GM12878 (cell line): ENCODE measurements around the gene MALRD1. TPM values are rescaled to one million over a fixed set of nuclear protein-coding genes. Genes with fewer than 3 reads are reported as not detected.

Experiments
- ATAC-seq: fragments of 200-7000 bp; cut with Tn5 transposase; 3 replicates; pipeline ENCODE4 v1.9.1; 2020; ENCODE audit warnings: mild to moderate bottlenecking, moderate library complexity
- BruUV-seq: library from RNA; stranded (reverse); fragments of 400-500 nt; replicated peaks from 2 replicates; lab custom pipeline; 2021; lab: Mats Ljungman, UMichigan
- CTCF ChIA-PET: fragments of 300-600 bp; sonication (Branson Sonifier 250); formaldehyde crosslinking; extraction: SDS; loops from one replicate; lab custom pipeline; 2021; ENCODE audit warnings: inconsistent platforms; lab: Yijun Ruan, JAX
- POLR2A ChIA-PET: fragments of 350-600 bp; formaldehyde crosslinking; extraction: SDS; loops from one replicate; lab custom pipeline; 2021; ENCODE audit warnings: inconsistent platforms; lab: Charles Lee
- RAD21 ChIA-PET: fragments of 300-600 bp; sonication (Branson Sonifier 250); formaldehyde crosslinking; loops from one replicate; lab custom pipeline; 2023; ENCODE audit warnings: antibody characterized with exemption; ENCODE audit not compliant: unreplicated experiment; lab: Charles Lee
- SMC1A ChIA-PET: fragments of 300-600 bp; sonication (Branson Sonifier 250); formaldehyde crosslinking; loops from one replicate; lab custom pipeline; 2023; ENCODE audit not compliant: unreplicated experiment, uncharacterized antibody; lab: Charles Lee
- DNase-seq: peaks from one replicate; pipeline ENCODE4 v3.0.0-alpha.2; 2011; ENCODE audit warnings: low read depth, low spot score
- FAIRE-seq: peaks from 3 replicates; lab custom pipeline; 2011; peaks lifted over from hg19 to GRCh38; lab: Jason Lieb, UNC
- H2AFZ ChIP-seq: 2 replicates; pipeline ENCODE4 v1.6.0; 2011; ENCODE audit warnings: low read depth, low read length, control low read depth; ENCODE audit not compliant: control insufficient read depth
- H3K27ac ChIP-seq: 2 replicates; pipeline ENCODE4 v1.5.1; 2011; ENCODE audit warnings: control low read depth; ENCODE audit not compliant: control insufficient read depth, insufficient read depth
- H3K27me3 ChIP-seq, 2 experiments: replicated peaks in 1 of 2; 2 replicates each; pipeline versions ENCODE4 v1.6.0 to v1.6.1; 2011; ENCODE audit warnings: low read length in 1 of 2; ENCODE audit not compliant: control insufficient read depth in 2 of 2, insufficient read depth in 2 of 2
- H3K36me3 ChIP-seq, 2 experiments: 2 replicates each; pipeline ENCODE4 v1.5.1; 2011; ENCODE audit warnings: low read length in 1 of 2; ENCODE audit not compliant: control insufficient read depth in 2 of 2, insufficient read depth in 2 of 2
- H3K4me1 ChIP-seq: 2 replicates; pipeline ENCODE4 v1.6.1; 2011; ENCODE audit warnings: mild to moderate bottlenecking, low read length, moderate library complexity, mixed read lengths; ENCODE audit not compliant: control insufficient read depth, insufficient read depth
- H3K4me2 ChIP-seq: 2 replicates; pipeline ENCODE4 v1.6.0; 2011; ENCODE audit warnings: control low read depth; ENCODE audit not compliant: control insufficient read depth, insufficient read depth
- H3K4me3 ChIP-seq: fragments of 200-600 bp; sonication (generic); 2 replicates; pipeline ENCODE4 v1.5.1; 2016
- H3K79me2 ChIP-seq: 2 replicates; pipeline ENCODE4 v1.6.0; 2011; ENCODE audit warnings: low read length; ENCODE audit not compliant: control insufficient read depth, insufficient read depth
- H3K9ac ChIP-seq: 2 replicates; pipeline ENCODE4 v1.8.0; 2011; ENCODE audit warnings: low read length, control low read depth, mixed read lengths; ENCODE audit not compliant: control insufficient read depth, insufficient read depth
- H3K9me3 ChIP-seq: replicated peaks from 3 replicates; pipeline ENCODE4 v1.5.1; 2011; ENCODE audit warnings: mild to moderate bottlenecking, low read length; ENCODE audit not compliant: control insufficient read depth, insufficient read depth
- H4K20me1 ChIP-seq: 2 replicates; pipeline ENCODE4 v1.6.0; 2011; ENCODE audit not compliant: control insufficient read depth, insufficient read depth
- CREB1 ChIP-seq: IDR thresholded peaks from 2 replicates; pipeline ENCODE4 v1.6.1; 2012; ENCODE audit warnings: low read depth, mild to moderate bottlenecking, inconsistent platforms
- HCFC1 ChIP-seq: fragments of 150-350 bp; IDR thresholded peaks from 2 replicates; pipeline ENCODE4 v1.6.1; 2014; ENCODE audit warnings: low read length
- HDAC6 ChIP-seq: fragments of 200-600 bp; sonication (generic); IDR thresholded peaks from one replicate; pipeline ENCODE4 v1.8.0; 2017; ENCODE audit warnings: antibody characterized with exemption; ENCODE audit not compliant: unreplicated experiment
- IKZF1 ChIP-seq: fragments of 450-650 bp; conservative IDR thresholded peaks from 2 replicates; pipeline ENCODE4 v1.6.1; 2017; ENCODE audit warnings: antibody characterized with exemption, mild to moderate bottlenecking
- KAT2A ChIP-seq: conservative IDR thresholded peaks from 2 replicates; pipeline ENCODE4 v1.6.1; 2011; ENCODE audit warnings: low read depth, low read length; ENCODE audit not compliant: control insufficient read depth
- KDM1A ChIP-seq: fragments of 200-600 bp; sonication (generic); IDR thresholded peaks from 2 replicates; pipeline ENCODE4 v1.6.1; 2016; ENCODE audit warnings: borderline replicate concordance
- PKNOX1 ChIP-seq: fragments of 450-650 bp; IDR thresholded peaks from 2 replicates; pipeline ENCODE4 v1.6.1; 2016; ENCODE audit warnings: mild to moderate bottlenecking
- POU2F2 ChIP-seq: IDR thresholded peaks from 3 replicates; pipeline ENCODE4 v1.6.1; 2011; ENCODE audit warnings: low read depth, mild to moderate bottlenecking, low read length, borderline replicate concordance
- RFX5 ChIP-seq: IDR thresholded peaks from 2 replicates; pipeline ENCODE4 v1.6.1; 2011; ENCODE audit warnings: low read depth, low read length, improper control_type of control experiment
- STAT1 ChIP-seq: fragments of 450-650 bp; conservative IDR thresholded peaks from 2 replicates; pipeline ENCODE4 v1.6.1; 2014; ENCODE audit warnings: antibody characterized with exemption, mild to moderate bottlenecking
- STAT3 ChIP-seq: IDR thresholded peaks from 2 replicates; pipeline ENCODE4 v1.6.1; 2011; ENCODE audit warnings: low read depth, low read length, improper control_type of control experiment
- TARDBP ChIP-seq: IDR thresholded peaks from 2 replicates; pipeline ENCODE4 v1.6.1; 2016; ENCODE audit warnings: borderline replicate concordance
- WRNIP1 ChIP-seq: IDR thresholded peaks from 2 replicates; pipeline ENCODE4 v1.6.1; 2011; ENCODE audit warnings: low read depth, low read length, improper control_type of control experiment, borderline replicate concordance
- whole genome bisulfite sequencing: methylation state at CpG from one replicate; pipeline ENCODE4 v1.1.6; 2016; ENCODE audit warnings: low lambda C conversion rate; ENCODE audit not compliant: insufficient replicate concordance, insufficient coverage; ENCODE audit errors: missing lambda C conversion rate; 5-methylcytosine and 5-hydroxymethylcytosine counted together
- in situ Hi-C: fragments of 300-500 bp; cut with MboI; formaldehyde crosslinking; loops from 9 replicates; pipeline ENCODE4 v1.14.3; 2018; ENCODE audit warnings: mixed read lengths
- intact Hi-C: fragments of 100-400 bp; cut with micrococcal nuclease; formaldehyde crosslinking; loops from one replicate; pipeline ENCODE4 v1.14.2; 2022; ENCODE audit not compliant: unreplicated experiment
- polyA plus RNA-seq, 11 experiments: library from polyadenylated mRNA; depleted of rRNA in 4 of 11; unstranded in 6 of 11; stranded (reverse) in 5 of 11; fragments of >200 nt; fragmentation: Nextera tagmentation in 4 of 11; fragmentation: Illumina TruSeq in 1 of 11; extraction: Ambion mirVana in 4 of 11; extraction: Trizol in 1 of 11; gene quantifications; 1 replicate in 1 of 11; 2 replicates in 10 of 11; pipeline versions ENCODE4 v1.2.1 to v1.2.3, GENCODE V29; 2011 to 2016; ENCODE audit warnings: inconsistent platforms in 2 of 11, missing spikeins in 2 of 11, low read depth in 1 of 11
- total RNA-seq, 4 experiments: library from RNA; depleted of rRNA in 3 of 4; stranded (reverse); fragments of >200 nt in 3 of 4; fragmentation: Illumina TruSeq in 1 of 4; extraction: Trizol in 1 of 4; gene quantifications; 2 replicates each; pipeline versions ENCODE4 v1.2.1 to v1.2.3, GENCODE V29; 2013 to 2021
- TF ChIP-seq, protein P1 (sequence below): IDR thresholded peaks from 2 replicates; pipeline ENCODE4 v1.6.1; 2012; ENCODE audit warnings: low read depth, low read length, improper control_type of control experiment
- TF ChIP-seq, protein P2 (sequence below): IDR thresholded peaks from 2 replicates; pipeline ENCODE4 v1.6.1; 2011; ENCODE audit warnings: borderline replicate concordance, low read depth, mild to moderate bottlenecking, moderate library complexity, mixed read lengths, low read length; ENCODE audit not compliant: insufficient read depth; ENCODE audit errors: extremely low read length

MALRD1 gene
- total and polyA plus RNA-seq, 10 of the 15 experiments (the other 5 are each of a cell fraction or from before 2014, with no cell fraction given) = 0.12 to 6.6 (median 0.26) TPM; not detected in 2

DNA sequence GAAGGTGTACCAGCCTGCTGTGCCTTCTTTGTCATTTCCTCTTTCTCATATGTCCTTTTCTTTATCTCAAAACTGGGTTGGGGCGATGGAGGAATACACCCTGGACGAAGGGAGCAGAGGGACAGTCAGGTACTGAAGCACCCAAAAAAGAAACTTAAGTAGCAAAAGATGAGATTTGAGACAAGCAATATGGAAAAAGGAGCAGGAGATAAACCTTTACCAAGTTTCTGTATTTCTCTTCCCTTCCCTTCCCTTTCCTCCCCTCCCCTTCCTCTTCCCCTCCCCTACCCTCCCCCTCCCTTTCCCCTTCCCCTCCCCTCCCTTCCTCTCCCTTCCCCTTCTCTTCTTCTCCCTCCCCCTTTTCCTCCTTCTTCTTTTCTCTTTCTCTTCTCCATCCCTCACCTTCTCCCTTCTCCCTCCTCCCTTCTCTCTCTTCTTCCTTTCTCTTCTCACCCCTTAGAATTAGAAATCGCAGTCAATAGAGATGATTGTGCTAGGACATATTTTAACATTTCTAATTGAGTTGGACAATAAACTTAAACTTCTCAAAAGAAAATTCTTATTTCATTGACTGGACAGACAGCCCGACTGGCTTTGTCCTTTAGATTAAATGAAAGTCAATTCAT lies 652.9 kb downstream of the MALRD1 start:
- Histone ChIP-seq H3K9me3 (no peaks in the 10 kb centered on the region), H3K27me3 (no peaks in the 10 kb centered on the region), H2AFZ (no peak overlapping the region), H3K79me2 (no peaks in the 10 kb centered on the region), H3K4me1 (no peaks in the 10 kb centered on the region), H3K4me2 (no peak overlapping the region), H3K9ac (no peak overlapping the region), H3K27ac (no peak overlapping the region), H4K20me1 (no peaks in the 10 kb centered on the region), H3K4me3 (no peak overlapping the region), H3K36me3 (no peaks in the 10 kb centered on the region)
- in situ Hi-C loops (no loop called here), intact Hi-C loops (no loop called here)
- ATAC-seq (no peak), FAIRE-seq (no peak), DNase-seq (no peak)
- no TSS peak for BruUV-seq
- ChIA-PET CTCF (no interaction called here), SMC1A (no interaction called here), POLR2A (no interaction called here), RAD21 (no interaction called here)
- 2% methylated on average over 4 of the region's 4 CpGs for WGBS
- TF ChIP-seq CREB1 (no peak), STAT3 (no peak), RFX5 (no peak)

GRCh38 chr10:19702215-19702614 lies 653.6 kb downstream of the MALRD1 start:
- in situ Hi-C loops (no loop called here), intact Hi-C loops (no loop called here)
- Histone ChIP-seq H3K4me2 (no peak overlapping the region), H3K27ac (no peak overlapping the region), H3K27me3 (no peaks in the 10 kb centered on the region), H3K36me3 (no peaks in the 10 kb centered on the region), H4K20me1 (no peaks in the 10 kb centered on the region), H3K4me3 (no peak overlapping the region), H2AFZ (no peak overlapping the region), H3K79me2 (no peaks in the 10 kb centered on the region), H3K9me3 (no peaks in the 10 kb centered on the region), H3K9ac (no peak overlapping the region), H3K4me1 (no peaks in the 10 kb centered on the region)
- CTCF ChIA-PET = no interaction called here
- WGBS = 0% methylated on average over 2 of the region's 2 CpGs
- no peak for TF ChIP-seq KAT2A
- no peak for TF ChIP-seq HDAC6
- TF ChIP-seq, protein P1, sequence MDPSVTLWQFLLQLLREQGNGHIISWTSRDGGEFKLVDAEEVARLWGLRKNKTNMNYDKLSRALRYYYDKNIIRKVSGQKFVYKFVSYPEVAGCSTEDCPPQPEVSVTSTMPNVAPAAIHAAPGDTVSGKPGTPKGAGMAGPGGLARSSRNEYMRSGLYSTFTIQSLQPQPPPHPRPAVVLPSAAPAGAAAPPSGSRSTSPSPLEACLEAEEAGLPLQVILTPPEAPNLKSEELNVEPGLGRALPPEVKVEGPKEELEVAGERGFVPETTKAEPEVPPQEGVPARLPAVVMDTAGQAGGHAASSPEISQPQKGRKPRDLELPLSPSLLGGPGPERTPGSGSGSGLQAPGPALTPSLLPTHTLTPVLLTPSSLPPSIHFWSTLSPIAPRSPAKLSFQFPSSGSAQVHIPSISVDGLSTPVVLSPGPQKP = no peak
- TF ChIP-seq WRNIP1 = no peak
- TF ChIP-seq IKZF1 = no peak
- no peak for TF ChIP-seq KDM1A
- TF ChIP-seq PKNOX1 = no peak
- TF ChIP-seq, protein P2, sequence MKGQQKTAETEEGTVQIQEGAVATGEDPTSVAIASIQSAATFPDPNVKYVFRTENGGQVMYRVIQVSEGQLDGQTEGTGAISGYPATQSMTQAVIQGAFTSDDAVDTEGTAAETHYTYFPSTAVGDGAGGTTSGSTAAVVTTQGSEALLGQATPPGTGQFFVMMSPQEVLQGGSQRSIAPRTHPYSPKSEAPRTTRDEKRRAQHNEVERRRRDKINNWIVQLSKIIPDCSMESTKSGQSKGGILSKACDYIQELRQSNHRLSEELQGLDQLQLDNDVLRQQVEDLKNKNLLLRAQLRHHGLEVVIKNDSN = no peak
- no peak for TF ChIP-seq HCFC1
- TF ChIP-seq TARDBP = no peak
- no peak for TF ChIP-seq STAT1
- TF ChIP-seq POU2F2 = no peak
- no peak for FAIRE-seq
- RAD21 ChIA-PET = no interaction called here
- SMC1A ChIA-PET = no interaction called here
- no peak for ATAC-seq
- POLR2A ChIA-PET = no interaction called here
- no TSS peak for BruUV-seq
- DNase-seq = no peak
